Neutrophil (primary cell): ENCODE results near the gene KDM2B.

Experiments
- H3K27ac ChIP-seq: fragments of 200-600 bp; sonication (generic); 2 replicates; pipeline ENCODE4 v1.5.1; 2016; ENCODE audit warnings: mild to moderate bottlenecking, moderate library complexity
- H3K27me3 ChIP-seq: fragments of 200-600 bp; sonication (generic); 2 replicates; pipeline ENCODE4 v1.6.0; 2016; ENCODE audit warnings: mild to moderate bottlenecking
- H3K36me3 ChIP-seq: fragments of 200-600 bp; sonication (generic); 2 replicates; pipeline ENCODE4 v1.5.1; 2017
- H3K4me1 ChIP-seq, 2 experiments: fragments of 200-600 bp in 1 of 2; sonication (generic) in 1 of 2; 1 replicate in 1 of 2; 2 replicates in 1 of 2; pipeline versions ENCODE4 v1.5.1 to v1.6.1; 2013 to 2016; ENCODE audit warnings: low read depth in 1 of 2, low read length in 1 of 2, mild to moderate bottlenecking in 1 of 2, moderate library complexity in 1 of 2; ENCODE audit not compliant: control insufficient read depth in 1 of 2, insufficient read depth in 1 of 2
- H3K4me3 ChIP-seq, 2 experiments: fragments of 200-600 bp in 1 of 2; sonication (generic) in 1 of 2; 1 replicate in 1 of 2; 2 replicates in 1 of 2; pipeline ENCODE4 v1.5.1; 2013 to 2016; ENCODE audit warnings: low read depth in 1 of 2, low read length in 1 of 2, mild to moderate bottlenecking in 1 of 2, moderate library complexity in 1 of 2
- H3K9me3 ChIP-seq: fragments of 200-600 bp; sonication (generic); 2 replicates; pipeline ENCODE4 v1.5.1; 2016
- TF ChIP-seq, protein P1 (sequence below): fragments of 200-600 bp; sonication (generic); IDR thresholded peaks from 2 replicates; pipeline ENCODE4 v1.5.1; 2016; ENCODE audit warnings: antibody characterized with exemption

The KDM2B gene

DNA sequence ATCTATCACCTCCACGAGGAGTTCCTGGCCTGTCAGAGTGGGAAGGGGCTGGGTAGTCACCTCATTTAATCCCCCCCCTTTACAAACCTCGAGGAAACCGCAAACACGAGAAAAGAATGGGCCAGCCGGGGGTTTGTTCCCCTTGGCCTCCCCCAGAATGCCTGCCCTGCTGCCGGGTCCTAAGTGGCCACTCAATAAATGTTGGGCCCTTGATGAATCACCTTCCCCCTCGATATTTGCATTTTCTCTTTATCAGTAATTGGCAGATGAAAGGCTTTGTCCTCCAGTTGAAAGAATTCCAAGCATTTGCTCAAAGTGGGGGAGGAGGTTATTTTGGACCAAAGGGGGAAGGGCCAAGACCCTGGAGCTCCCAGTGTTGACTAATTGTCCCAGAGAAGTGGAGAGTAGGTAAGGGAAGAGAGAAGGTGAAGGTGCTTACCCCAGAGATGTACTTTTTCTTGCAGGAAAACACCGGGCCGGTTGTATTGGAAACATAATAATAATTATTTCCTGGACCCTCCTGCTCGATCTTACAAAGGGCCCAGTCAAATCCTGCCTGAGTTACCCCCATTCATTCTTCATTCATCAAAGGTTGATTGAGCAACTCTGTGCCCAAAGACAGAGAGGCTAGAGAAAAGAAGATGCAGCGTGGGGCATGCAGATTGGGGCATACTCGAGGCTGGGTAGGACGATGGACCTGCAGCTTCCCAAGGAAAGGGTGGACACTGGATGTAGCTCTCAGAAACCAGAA is 1.9 kb upstream of the KDM2B start:
- Histone ChIP-seq H3K27ac (no peak overlapping the region), H3K36me3 (no peaks in the 10 kb centered on the region), H3K4me3 (no peak overlapping the region), H3K27me3 (peaks cover 52% of the 10 kb centered on the region), H3K9me3 (no peaks in the 10 kb centered on the region), H3K4me1 (peaks cover 25 to 34% of the 10 kb centered on the region in 2 experiments)
- TF ChIP-seq, protein P1, sequence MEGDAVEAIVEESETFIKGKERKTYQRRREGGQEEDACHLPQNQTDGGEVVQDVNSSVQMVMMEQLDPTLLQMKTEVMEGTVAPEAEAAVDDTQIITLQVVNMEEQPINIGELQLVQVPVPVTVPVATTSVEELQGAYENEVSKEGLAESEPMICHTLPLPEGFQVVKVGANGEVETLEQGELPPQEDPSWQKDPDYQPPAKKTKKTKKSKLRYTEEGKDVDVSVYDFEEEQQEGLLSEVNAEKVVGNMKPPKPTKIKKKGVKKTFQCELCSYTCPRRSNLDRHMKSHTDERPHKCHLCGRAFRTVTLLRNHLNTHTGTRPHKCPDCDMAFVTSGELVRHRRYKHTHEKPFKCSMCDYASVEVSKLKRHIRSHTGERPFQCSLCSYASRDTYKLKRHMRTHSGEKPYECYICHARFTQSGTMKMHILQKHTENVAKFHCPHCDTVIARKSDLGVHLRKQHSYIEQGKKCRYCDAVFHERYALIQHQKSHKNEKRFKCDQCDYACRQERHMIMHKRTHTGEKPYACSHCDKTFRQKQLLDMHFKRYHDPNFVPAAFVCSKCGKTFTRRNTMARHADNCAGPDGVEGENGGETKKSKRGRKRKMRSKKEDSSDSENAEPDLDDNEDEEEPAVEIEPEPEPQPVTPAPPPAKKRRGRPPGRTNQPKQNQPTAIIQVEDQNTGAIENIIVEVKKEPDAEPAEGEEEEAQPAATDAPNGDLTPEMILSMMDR = no peak

DNA sequence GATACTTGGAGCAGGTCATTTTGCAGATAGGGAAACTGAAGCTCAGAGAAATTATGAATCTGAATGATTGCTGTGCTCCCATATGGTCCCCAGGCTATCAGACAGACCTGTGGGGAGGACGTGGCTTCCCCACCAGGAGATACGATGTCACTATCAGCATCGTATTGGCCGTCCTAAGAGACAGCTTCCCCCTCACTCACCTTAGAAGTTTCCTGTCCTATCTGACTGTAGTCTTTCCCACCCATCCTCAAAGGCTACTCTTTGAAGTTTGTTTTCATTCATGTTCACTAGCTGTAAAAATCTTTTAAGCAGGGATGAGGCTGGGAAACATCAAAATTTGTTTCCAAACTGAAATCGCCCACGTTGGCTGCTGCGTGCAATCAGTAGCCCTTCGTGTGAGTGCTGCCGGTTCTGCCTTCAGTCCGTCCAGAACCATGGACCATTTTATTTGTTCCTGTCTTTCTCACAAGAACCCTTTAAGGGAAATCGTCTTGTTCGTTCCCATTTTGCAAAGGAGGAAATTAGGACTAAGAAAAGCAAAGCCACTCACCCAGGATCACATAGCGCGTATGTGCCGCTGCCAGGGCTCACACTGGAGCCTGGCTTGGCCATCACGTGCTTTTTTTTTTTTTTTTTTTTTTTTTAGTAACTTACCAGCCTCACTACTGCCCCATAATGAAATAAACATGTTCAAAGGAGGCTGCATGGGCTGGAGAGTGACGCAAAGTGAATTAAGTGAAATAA is 1.0 kb upstream of the KDM2B start:
- Histone ChIP-seq H3K4me3 (peak overlapping the region in 1 of 2 experiments; percentile 83), H3K27me3 (peaks cover 52% of the 10 kb centered on the region), H3K27ac (peak overlapping the region; percentile 82), H3K36me3 (no peaks in the 10 kb centered on the region), H3K9me3 (no peaks in the 10 kb centered on the region), H3K4me1 (peaks cover 25 to 34% of the 10 kb centered on the region in 2 experiments)
- TF ChIP-seq, protein P1 = no peak

DNA sequence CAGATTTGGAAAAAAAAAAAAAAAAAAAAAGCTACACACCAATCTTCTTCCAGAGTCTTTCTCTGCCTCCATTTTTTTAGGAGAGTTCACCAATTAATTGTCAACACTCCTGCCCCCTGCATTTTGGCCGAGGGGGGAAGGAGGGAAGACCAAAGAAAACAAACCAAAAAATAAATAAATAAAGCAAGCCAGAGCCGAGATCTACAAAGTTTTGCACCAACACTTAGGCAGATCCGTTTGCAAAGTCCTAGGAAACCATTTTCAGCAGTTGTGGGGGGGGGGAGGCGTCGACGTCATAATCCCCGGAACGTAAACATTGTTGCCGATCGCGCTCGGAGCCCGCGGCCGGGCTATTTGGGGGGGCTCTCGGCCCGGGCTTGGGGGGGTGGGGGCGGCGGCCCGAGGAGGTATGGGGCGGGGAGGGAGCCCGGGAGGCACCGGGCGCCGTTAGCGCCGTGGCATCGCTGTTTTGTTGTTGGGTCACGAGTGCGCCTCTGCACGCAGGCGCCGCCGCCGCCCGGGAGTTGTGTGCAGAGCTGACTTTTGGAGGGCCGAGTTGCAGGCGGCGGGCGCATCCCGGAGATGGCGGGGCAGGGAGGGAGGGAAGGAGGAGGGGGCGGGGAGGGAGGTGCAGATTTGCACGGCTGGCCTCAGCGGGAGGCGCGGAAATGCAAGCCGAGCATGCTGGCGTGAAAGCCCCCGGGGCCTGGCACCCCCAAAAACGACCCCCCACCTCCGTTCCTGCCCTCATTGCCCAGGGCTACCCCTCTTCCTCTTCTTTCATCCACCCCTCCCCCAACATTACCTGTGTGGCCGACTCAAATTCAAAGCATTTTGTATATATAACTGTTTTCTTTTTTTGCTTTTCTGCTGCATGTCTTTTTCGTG is 598 bp downstream of the KDM2B start:
- H3K27ac ChIP-seq = peak overlapping the region; percentile 82
- no peaks in the 10 kb centered on the region for H3K36me3 ChIP-seq
- no peaks in the 10 kb centered on the region for H3K9me3 ChIP-seq
- peak overlapping the region; percentile 67 to 83 for H3K4me3 ChIP-seq
- peaks cover 25 to 34% of the 10 kb centered on the region in 2 experiments for H3K4me1 ChIP-seq
- TF ChIP-seq, protein P1 = no peak
- peaks cover 52% of the 10 kb centered on the region for H3K27me3 ChIP-seq

DNA sequence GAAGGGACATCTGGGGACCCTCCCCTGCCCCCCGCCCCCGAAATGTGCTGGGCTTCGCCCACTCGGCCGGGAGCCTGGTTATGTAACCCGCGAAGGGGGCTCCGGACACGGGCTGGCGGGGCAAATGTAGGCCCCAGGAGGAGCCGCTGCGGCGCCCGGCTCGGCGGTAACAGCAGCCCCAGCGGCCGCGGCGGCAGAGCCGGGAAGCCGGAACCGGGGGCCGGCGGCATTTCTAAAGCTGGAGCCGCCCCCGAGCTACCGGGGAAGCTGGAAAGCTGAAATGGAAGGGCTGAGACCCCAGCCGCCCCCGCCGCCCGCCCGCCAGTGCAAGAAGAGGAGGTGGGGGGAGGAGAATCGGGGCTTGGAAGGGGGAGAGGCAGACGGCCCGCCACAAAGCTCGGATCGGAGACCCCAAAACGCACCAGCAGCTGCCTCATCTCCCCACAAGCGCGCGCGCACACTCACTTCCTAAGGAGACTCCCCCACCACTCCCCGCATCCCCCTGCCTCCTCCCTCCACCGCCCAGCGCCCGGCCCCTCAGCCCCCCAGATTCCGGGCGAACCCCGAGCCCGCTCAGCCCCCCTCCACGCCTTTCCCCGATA is 1.5 kb downstream of the KDM2B start:
- TF ChIP-seq, protein P1 = no peak

More for the DNA sequence above, 1.5 kb downstream of the KDM2B start:
- Histone ChIP-seq H3K9me3 (no peaks in the 10 kb centered on the region), H3K4me1 (peaks cover 25 to 34% of the 10 kb centered on the region in 2 experiments), H3K27me3 (peaks cover 52% of the 10 kb centered on the region), H3K36me3 (no peaks in the 10 kb centered on the region), H3K27ac (no peak overlapping the region), H3K4me3 (peak overlapping the region; percentile 67 to 83)
